IPS-NIHi7 (cell line): ENCODE measurements around the gene PEPD.

Source experiments
- DNase-seq: peaks from one replicate; pipeline ENCODE4 v3.0.0; 2012; ENCODE audit warnings: mixed read lengths; ENCODE audit errors: extremely low spot score

Gene PEPD

GRCh38 chr19:33458807-33459206 is 62.8 kb downstream of the PEPD start:
- DNase-seq: no peak

- DNase-seq: no peak
Observed at GRCh38 chr19:33458171-33458633, 63.4 kb downstream of the PEPD start.

- no peak for DNase-seq
Observed at GRCh38 chr19:33456845-33457220, 64.8 kb downstream of the PEPD start.

- no peak for DNase-seq
Observed at GRCh38 chr19:33456076-33456844, 65.3 kb downstream of the PEPD start.

GRCh38 chr19:33453265-33453664 is 68.3 kb downstream of the PEPD start:
- no peak for DNase-seq

- no peak for DNase-seq
Observed at GRCh38 chr19:33450689-33451088, 70.9 kb downstream of the PEPD start.

- no peak for DNase-seq
Observed at GRCh38 chr19:33449799-33450198, 71.8 kb downstream of the PEPD start.

- no peak for DNase-seq
Observed at GRCh38 chr19:33448159-33448516, 73.5 kb downstream of the PEPD start.

- no peak for DNase-seq
Observed at GRCh38 chr19:33447336-33448158, 74.0 kb downstream of the PEPD start.

GRCh38 chr19:33446330-33447293 is 75.0 kb downstream of the PEPD start:
- DNase-seq: no peak

- no peak for DNase-seq
Observed at GRCh38 chr19:33445442-33446329, 75.9 kb downstream of the PEPD start.

GRCh38 chr19:33444562-33445441 is 76.8 kb downstream of the PEPD start:
- no peak for DNase-seq

GRCh38 chr19:33443638-33444561 is 77.7 kb downstream of the PEPD start:
- no peak for DNase-seq

- DNase-seq: no peak
Observed at GRCh38 chr19:33442706-33443105, 78.9 kb downstream of the PEPD start.

- DNase-seq: no peak
Observed at GRCh38 chr19:33441828-33442227, 79.8 kb downstream of the PEPD start.

- DNase-seq: no peak
Observed at GRCh38 chr19:33441277-33441699, 80.3 kb downstream of the PEPD start.

GRCh38 chr19:33440682-33441081 is 80.9 kb downstream of the PEPD start:
- no peak for DNase-seq

GRCh38 chr19:33440241-33440640 is 81.3 kb downstream of the PEPD start:
- no peak for DNase-seq
